HG02642 (cell line): ENCODE measurements around the gene KRT78.

Source experiments
- ATAC-seq: cut with Tn5 transposase; IDR thresholded peaks from one replicate; pipeline ENCODE4 v1.9.1; 2021; ENCODE audit warnings: mild to moderate bottlenecking; ENCODE audit not compliant: unreplicated experiment, poor library complexity

KRT78 gene

DNA sequence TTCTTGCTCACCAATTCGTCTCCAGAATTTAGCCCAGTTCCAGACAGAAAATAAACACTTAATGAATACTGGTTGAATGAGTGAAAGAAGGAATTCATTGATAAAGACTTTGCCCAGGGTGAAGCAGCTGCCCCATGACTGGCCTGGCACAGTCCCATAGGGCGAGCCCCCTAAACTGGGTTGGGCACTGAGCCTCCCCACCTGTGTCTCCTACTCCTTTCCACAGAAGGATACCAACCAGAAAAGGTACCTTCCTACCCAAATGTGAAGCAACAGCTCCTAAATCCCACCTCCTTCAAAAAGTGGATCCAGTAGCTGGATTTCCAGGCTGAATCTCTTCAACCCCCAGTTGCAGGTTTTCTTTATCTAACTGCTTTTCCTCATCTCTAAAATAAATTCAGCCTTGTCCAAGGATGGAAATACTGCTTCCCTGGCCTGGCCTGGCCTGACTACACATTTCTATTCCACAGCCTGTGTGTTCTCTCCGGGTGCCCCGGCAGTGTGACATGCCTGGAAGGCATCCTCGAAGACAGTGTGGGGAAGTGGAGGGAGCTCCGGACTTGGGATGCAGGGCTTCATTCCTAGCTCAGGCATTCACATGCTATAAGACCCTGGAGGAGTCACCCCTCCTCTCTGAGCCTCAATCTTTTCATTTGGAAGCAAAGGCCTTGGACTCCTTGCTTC is 60.5 kb downstream of the KRT78 start:
- no peak for ATAC-seq
